Hepatocyte (in vitro differentiated cells): ENCODE data around the gene TEX52.

Experiments used
- CTCF ChIP-seq: fragments of 200-600 bp; sonication (generic); IDR thresholded peaks from 2 replicates; pipeline ENCODE4 v1.5.1; 2016; ENCODE audit warnings: antibody characterized with exemption, mild to moderate bottlenecking; ENCODE audit not compliant: poor library complexity
- EZH2phosphoT487 ChIP-seq: fragments of 200-600 bp; sonication (generic); IDR thresholded peaks from one replicate; pipeline ENCODE4 v1.6.1; 2018; ENCODE audit warnings: antibody characterized with exemption, mild to moderate bottlenecking, low read depth, moderate library complexity; ENCODE audit not compliant: unreplicated experiment, severe bottlenecking

GRCh38 chr12:2890001-2890387 lies 33.2 kb upstream of the TEX52 start:
- TF ChIP-seq EZH2phosphoT487 (no peak), CTCF (no peak)
